Breast epithelium (tissue), 3 donors: ENCODE results near the gene OPN1MW3.
"Not testable (repeated sequence)": the region's sequence is repeated elsewhere in the genome, so short reads cannot be mapped to it uniquely, and the experiment has no call there.

ENCODE experiments used
- CTCF ChIP-seq, 3 donors: fragments of 450-650 bp; IDR thresholded peaks; one replicate each; pipeline ENCODE4 v1.5.1; 2016 to 2017; ENCODE audit warnings: antibody characterized with exemption in 3 of 3, mild to moderate bottlenecking in 3 of 3, moderate library complexity in 3 of 3
- POLR2A ChIP-seq: fragments of 450-650 bp; IDR thresholded peaks from one replicate; pipeline ENCODE4 v1.6.1; 2016; ENCODE audit warnings: antibody characterized with exemption, mild to moderate bottlenecking, moderate library complexity

GRCh38 chrX:154247377-154248045, 9.9 kb upstream of the OPN1MW3 start:
- TF ChIP-seq POLR2A; CTCF (IDR thresholded peaks at IDR 0.05): not testable (repeated sequence)
